Right lobe of liver (tissue), 6 donors: Measurements from ENCODE around the gene EGFLAM. TPM values are rescaled to one million over a fixed set of nuclear protein-coding genes. Genes with fewer than 3 reads are reported as not detected.

Experiments
- ATAC-seq, 4 donors: fragments of 200-7000 bp; cut with Tn5 transposase; one replicate each; pipeline ENCODE4 v1.9.1; 2020; ENCODE audit warnings: mild to moderate bottlenecking in 4 of 4, moderate library complexity in 4 of 4
- DNase-seq, 3 donors: peaks; one replicate each; pipeline ENCODE4 v3.0.0-alpha.2; 2020
- H3K27ac ChIP-seq, 3 donors: fragments of 200-600 bp; one replicate each; pipeline ENCODE4 v1.8.0; 2022
- H3K27me3 ChIP-seq, 2 donors: fragments of 200-600 bp; one replicate each; pipeline ENCODE4 v1.8.0; 2022
- H3K36me3 ChIP-seq, 4 donors: fragments of 200-600 bp; sonication (generic) in 1 of 4; one replicate each; pipeline versions ENCODE4 v1.5.1 to v1.8.0; 2017 to 2022; ENCODE audit warnings: control low read depth in 1 of 4
- H3K4me1 ChIP-seq, 4 donors: fragments of 200-600 bp; sonication (generic) in 1 of 4; one replicate each; pipeline versions ENCODE4 v1.5.1 to v1.8.0; 2017 to 2022; ENCODE audit warnings: control low read depth in 1 of 4
- H3K4me3 ChIP-seq, 3 donors: fragments of 200-600 bp; one replicate each; pipeline ENCODE4 v1.8.0; 2022
- H3K9me3 ChIP-seq, 4 donors: fragments of 200-600 bp; sonication (generic) in 1 of 4; one replicate each; pipeline versions ENCODE4 v1.5.1 to v1.8.0; 2017 to 2022; ENCODE audit warnings: control low read depth in 1 of 4
- POLR2A ChIP-seq: fragments of 450-650 bp; IDR thresholded peaks from one replicate; pipeline ENCODE4 v1.6.1; 2017; ENCODE audit warnings: antibody characterized with exemption, mild to moderate bottlenecking
- WGBS: methylation state at CpG from one replicate; pipeline ENCODE4 v1.1.6; 2018; ENCODE audit warnings: low coverage, low lambda C conversion rate; ENCODE audit not compliant: insufficient coverage; ENCODE audit errors: missing lambda C conversion rate; 5-methylcytosine and 5-hydroxymethylcytosine counted together
- intact Hi-C, 2 donors: fragments of 100-400 bp; cut with DNase I; formaldehyde crosslinking; loops; one replicate each; pipeline versions ENCODE4 v1.11.2 to v1.14.1; 2022
- small RNA-seq, 2 experiments: library from RNA; depleted of rRNA; stranded (forward); fragments of <200 nt; gene quantifications; one replicate each; pipeline ENCODE3, GENCODE V24; 2016
- total RNA-seq, 6 experiments: library from RNA; depleted of rRNA in 2 of 6; stranded (reverse); fragments of >200 nt in 2 of 6; fragmentation: NEBNext Ultra II Directional in 3 of 6; extraction: Animal tissue kit (Norgen Biotek cat#: 25700) in 3 of 6; gene quantifications; one replicate each; pipeline versions ENCODE4 v1.1.0 to v1.2.4, GENCODE V29; 2016 to 2023
- TF ChIP-seq, protein P1 (sequence below), 4 donors: fragments of 200-600 bp in 3 of 4; fragments of 450-650 bp in 1 of 4; IDR thresholded peaks; one replicate each; pipeline versions ENCODE4 v1.5.1 to v1.8.0; 2016 to 2022; ENCODE audit warnings: antibody characterized with exemption in 4 of 4, mild to moderate bottlenecking in 2 of 4
- donor health status: DM: no; HTN: yes; CAD: no.
- donor health status: DM: no; HTN: no; CAD: no.
- donor health status: DM: no; HTN: no; CAD: no.
- donor health status: DM: no; HTN: yes; CAD: no.
- donor health status: DM: no; HTN: yes; CAD: no.

EGFLAM gene
- total RNA-seq, 6 experiments from 2014 or later: 0.50 to 6.2 (median 2.3) TPM

DNA sequence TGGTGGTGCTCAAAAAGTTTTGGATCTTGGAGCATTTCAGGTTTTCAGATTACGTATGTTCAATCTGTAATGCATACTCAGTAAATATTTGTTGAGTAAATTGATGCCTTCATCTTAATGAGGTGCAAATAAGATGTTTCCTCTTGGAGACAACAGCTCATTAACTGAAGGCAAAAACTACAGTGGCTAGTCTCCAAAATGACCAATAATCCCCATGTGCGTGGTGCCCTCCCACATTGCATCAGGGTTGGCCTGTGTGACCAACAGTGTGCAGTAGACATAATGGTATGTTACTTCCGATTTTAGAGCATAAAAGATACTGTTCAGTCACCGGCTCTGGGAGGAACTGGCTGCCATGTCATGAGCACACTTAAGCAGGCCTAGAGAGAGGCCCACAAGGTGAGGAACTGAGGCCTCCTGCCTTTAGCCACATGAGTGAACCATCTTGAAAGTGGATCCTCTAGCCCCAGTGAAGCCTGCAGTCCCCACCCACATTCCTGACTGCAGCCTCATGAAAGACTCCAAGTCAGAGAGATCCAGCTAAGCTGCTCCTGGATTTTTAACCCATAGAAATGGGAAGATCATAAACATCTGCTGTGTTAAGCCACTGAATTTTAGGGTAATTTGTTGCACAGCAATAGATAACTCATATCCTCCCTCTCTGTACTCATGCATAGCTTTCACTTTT is 242.4 kb downstream of the EGFLAM start:
- intact Hi-C loops: no loop called here
- TF ChIP-seq, protein P1, sequence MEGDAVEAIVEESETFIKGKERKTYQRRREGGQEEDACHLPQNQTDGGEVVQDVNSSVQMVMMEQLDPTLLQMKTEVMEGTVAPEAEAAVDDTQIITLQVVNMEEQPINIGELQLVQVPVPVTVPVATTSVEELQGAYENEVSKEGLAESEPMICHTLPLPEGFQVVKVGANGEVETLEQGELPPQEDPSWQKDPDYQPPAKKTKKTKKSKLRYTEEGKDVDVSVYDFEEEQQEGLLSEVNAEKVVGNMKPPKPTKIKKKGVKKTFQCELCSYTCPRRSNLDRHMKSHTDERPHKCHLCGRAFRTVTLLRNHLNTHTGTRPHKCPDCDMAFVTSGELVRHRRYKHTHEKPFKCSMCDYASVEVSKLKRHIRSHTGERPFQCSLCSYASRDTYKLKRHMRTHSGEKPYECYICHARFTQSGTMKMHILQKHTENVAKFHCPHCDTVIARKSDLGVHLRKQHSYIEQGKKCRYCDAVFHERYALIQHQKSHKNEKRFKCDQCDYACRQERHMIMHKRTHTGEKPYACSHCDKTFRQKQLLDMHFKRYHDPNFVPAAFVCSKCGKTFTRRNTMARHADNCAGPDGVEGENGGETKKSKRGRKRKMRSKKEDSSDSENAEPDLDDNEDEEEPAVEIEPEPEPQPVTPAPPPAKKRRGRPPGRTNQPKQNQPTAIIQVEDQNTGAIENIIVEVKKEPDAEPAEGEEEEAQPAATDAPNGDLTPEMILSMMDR (IDR thresholded peaks at IDR 0.05): no peak
- TF ChIP-seq POLR2A: no peak
- peak in 1 of 4 donors; percentile 19 for ATAC-seq
- no peak overlapping the region for H3K27ac ChIP-seq
- no peaks in the 10 kb centered on the region for H3K4me1 ChIP-seq
- no peaks in the 10 kb centered on the region for H3K27me3 ChIP-seq
- 84% methylated on average over 3 of the region's 4 CpGs for WGBS
- no peak for DNase-seq
- no peaks in the 10 kb centered on the region for H3K36me3 ChIP-seq
- H3K4me3 ChIP-seq: no peak overlapping the region
- no peaks in the 10 kb centered on the region for H3K9me3 ChIP-seq

DNA sequence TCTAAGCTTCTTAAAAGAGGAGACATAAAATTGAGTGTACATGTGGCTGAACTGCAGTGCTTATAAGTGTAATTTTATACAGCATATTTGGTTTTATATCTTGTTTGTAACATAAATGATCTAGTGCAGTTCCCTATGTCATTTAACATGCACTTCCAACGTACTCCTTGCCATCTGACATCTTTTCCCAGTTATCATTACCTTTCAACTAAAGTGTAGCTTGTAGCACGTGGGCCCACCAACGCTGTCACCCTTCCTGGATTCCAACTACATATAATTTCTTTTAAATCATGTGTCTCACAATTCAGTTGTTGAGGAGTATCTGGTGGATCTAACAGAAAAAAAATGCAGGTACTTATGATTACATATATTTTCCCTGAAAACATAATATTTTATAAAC is 247.9 kb downstream of the EGFLAM start:
- no peak for DNase-seq
- intact Hi-C loops: no loop called here
- Histone ChIP-seq H3K4me1 (no peaks in the 10 kb centered on the region), H3K36me3 (no peaks in the 10 kb centered on the region), H3K9me3 (no peaks in the 10 kb centered on the region), H3K27ac (no peak overlapping the region), H3K27me3 (no peaks in the 10 kb centered on the region), H3K4me3 (no peak overlapping the region)
- TF ChIP-seq, protein P1 (IDR thresholded peaks at IDR 0.05): no peak
- no peak for ATAC-seq
- 73% methylated on average over 3 of the region's 3 CpGs for WGBS

DNA sequence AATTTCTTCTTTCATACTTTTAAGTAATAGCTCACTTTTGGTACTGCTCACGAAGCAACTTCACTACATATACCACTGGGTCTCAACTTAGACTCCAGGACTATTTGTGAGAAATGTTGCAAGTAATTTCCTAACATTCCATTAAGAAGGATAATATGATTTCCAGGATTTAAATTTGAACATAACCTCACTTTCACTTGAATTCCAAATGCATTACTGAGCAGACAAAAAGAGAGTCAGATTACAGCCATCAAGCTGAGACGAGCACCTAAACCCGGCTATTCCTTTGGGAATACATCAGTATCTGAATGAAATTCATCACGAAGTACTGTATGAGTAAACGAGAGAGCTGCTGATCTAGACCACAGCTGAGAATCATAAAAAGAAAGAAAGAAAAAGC is 250.8 kb downstream of the EGFLAM start:
- Histone ChIP-seq H3K4me1 (no peaks in the 10 kb centered on the region), H3K27ac (no peak overlapping the region), H3K9me3 (no peaks in the 10 kb centered on the region), H3K4me3 (no peak overlapping the region), H3K36me3 (no peaks in the 10 kb centered on the region), H3K27me3 (no peaks in the 10 kb centered on the region)
- WGBS: 59% methylated on average over 5 of the region's 5 CpGs
- DNase-seq: no peak
- no peak for ATAC-seq
- intact Hi-C loops: no loop called here
- no peak for TF ChIP-seq POLR2A
- TF ChIP-seq, protein P1 (IDR thresholded peaks at IDR 0.05): no peak

Small RNAs within 50 kb of the gene (small RNA-seq; reads per million reads assigned to genes)
- gene AC091839.1: 0 to 1.7 reads per million in 2 experiments
